Epithelial cell of esophagus (primary cell): ENCODE data around the gene ZFHX3.
"Not testable (repeated sequence)": the region's sequence is repeated elsewhere in the genome, so short reads cannot be mapped to it uniquely, and the experiment has no call there.

Experiments used
- DNase-seq: peaks from one replicate; pipeline ENCODE4 v3.0.0; 2010; ENCODE audit warnings: low read depth
- H3K4me3 ChIP-seq: 2 replicates; pipeline ENCODE4 v1.5.1; 2011; ENCODE audit warnings: mild to moderate bottlenecking, low read length, control low read depth
- TF ChIP-seq, protein P1 (sequence below): IDR thresholded peaks from 2 replicates; pipeline ENCODE4 v1.5.1; 2011; ENCODE audit warnings: low read depth, mild to moderate bottlenecking, low read length, control low read depth, inconsistent platforms; ENCODE audit not compliant: insufficient read depth; ENCODE audit errors: missing control alignments

Gene ZFHX3

DNA sequence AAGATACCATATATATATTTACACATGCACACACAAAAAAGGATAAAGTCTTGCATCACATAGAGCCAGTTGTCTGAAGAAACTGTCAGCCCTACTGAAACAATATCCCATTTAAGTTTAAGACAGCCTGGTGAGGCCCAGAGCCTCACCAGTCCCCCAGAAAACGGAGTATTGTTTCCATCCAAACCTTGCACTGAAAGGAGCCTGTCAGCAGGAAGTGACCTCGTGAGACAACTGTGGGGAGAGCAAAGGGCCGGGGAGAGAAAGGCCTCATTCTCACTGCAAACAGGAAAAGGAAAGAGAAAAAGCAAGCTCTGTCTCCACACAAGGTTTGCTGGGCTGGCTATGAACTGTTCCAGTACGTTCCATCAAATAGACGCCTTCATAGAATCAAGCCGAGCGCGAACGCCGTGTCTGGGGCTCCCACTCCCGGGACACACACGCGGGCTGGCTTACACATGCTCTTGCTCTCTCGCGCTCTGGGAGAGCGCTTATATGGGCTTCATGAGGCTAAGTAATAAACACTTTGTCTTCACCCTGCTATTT is 44.4 kb upstream of the ZFHX3 start:
- TF ChIP-seq, protein P1, sequence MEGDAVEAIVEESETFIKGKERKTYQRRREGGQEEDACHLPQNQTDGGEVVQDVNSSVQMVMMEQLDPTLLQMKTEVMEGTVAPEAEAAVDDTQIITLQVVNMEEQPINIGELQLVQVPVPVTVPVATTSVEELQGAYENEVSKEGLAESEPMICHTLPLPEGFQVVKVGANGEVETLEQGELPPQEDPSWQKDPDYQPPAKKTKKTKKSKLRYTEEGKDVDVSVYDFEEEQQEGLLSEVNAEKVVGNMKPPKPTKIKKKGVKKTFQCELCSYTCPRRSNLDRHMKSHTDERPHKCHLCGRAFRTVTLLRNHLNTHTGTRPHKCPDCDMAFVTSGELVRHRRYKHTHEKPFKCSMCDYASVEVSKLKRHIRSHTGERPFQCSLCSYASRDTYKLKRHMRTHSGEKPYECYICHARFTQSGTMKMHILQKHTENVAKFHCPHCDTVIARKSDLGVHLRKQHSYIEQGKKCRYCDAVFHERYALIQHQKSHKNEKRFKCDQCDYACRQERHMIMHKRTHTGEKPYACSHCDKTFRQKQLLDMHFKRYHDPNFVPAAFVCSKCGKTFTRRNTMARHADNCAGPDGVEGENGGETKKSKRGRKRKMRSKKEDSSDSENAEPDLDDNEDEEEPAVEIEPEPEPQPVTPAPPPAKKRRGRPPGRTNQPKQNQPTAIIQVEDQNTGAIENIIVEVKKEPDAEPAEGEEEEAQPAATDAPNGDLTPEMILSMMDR = no peak
- H3K4me3 ChIP-seq = no peak overlapping the region
- DNase-seq = no peak

- H3K4me3 ChIP-seq = no peak overlapping the region
- DNase-seq = no peak
- TF ChIP-seq, protein P1 = no peak
Observed at GRCh38 chr16:73091174-73091573, 43.2 kb upstream of the ZFHX3 start.

DNA sequence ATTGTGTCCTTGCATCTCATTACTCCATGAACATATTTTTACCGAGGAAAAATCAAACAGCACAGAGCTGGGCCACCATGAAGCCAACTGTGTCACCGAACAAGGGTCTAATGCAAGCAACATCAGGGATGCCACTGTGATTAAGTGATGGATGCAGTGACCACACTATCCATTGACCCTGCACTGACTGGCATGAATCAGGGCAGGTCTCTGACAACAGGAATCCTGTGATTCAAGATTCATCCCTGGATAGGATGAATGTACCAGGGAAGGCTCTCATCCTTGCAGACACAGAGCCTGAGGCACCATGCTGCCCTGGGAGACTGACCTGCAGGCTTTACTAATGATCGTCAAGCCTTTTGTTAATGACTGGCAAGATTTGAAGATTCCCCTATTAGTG is 41.5 kb upstream of the ZFHX3 start:
- no peak overlapping the region for H3K4me3 ChIP-seq
- no peak for DNase-seq
- TF ChIP-seq, protein P1 = no peak

- no peak for DNase-seq
- no peak overlapping the region for H3K4me3 ChIP-seq
- TF ChIP-seq, protein P1 = no peak
Observed at GRCh38 chr16:73086108-73086507, 38.2 kb upstream of the ZFHX3 start.

GRCh38 chr16:73083271-73083670 is 35.3 kb upstream of the ZFHX3 start:
- no peak for DNase-seq
- no peak overlapping the region for H3K4me3 ChIP-seq
- TF ChIP-seq, protein P1 = no peak

DNA sequence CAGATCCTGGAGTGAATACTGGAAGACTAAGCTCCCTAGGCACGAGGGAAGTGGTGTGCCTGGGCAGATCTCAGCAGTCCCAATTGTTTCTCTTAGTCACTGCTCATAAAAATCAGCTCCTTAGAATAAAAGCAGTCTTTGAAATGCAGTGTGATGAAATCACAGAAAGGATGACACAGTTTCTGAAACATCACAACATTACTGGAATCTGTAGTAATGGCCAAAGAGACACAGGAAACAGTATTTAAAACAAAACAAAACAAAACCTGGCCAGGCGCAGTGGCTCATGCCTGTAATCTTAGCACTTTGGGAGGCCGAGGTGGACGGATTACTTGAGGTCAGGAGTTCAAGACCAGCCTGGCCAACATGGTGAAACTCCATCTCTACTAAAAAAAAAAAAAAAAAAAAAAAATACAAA is 34.7 kb upstream of the ZFHX3 start:
- H3K4me3 ChIP-seq = not testable (repeated sequence)

DNA sequence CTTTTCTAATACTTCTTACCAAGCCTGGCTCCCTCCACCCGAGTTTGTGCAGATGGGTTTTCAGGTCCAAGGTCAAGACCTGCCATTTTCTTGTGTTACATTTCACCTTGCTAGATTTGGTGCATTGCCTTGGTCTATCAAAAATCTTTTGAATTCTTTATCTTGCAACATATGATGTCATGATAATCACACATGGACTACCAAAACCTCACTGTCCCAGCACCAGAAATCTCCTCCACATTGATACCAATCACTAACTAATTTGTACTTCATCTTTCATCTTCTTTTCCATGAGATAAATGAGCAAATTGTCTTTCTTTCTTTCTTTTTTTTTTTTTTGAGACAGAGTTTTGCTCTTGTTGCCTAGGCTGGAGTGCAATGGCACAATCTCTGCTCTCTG is 33.0 kb upstream of the ZFHX3 start:
- no peak overlapping the region for H3K4me3 ChIP-seq
- TF ChIP-seq, protein P1 = no peak
- DNase-seq = no peak

More for the DNA sequence above, 34.7 kb upstream of the ZFHX3 start:
- DNase-seq = peak; percentile 96
